Gastroesophageal sphincter (tissue), 4 donors: ENCODE measurements around the gene SLC38A7. TPM values are rescaled to one million over a fixed set of nuclear protein-coding genes. Genes with fewer than 3 reads are reported as not detected.
A peak's percentile ranks its signal among the peaks of the same experiment; 100 is the strongest.
"Not testable (repeated sequence)": the region's sequence is repeated elsewhere in the genome, so short reads cannot be mapped to it uniquely, and the experiment has no call there.

Source experiments
- ATAC-seq: fragments of 150-250 bp; one replicate; pipeline ENCODE4 v1.9.1; 2016; ENCODE audit warnings: mild to moderate bottlenecking, moderate library complexity
- H3K27ac ChIP-seq, 4 donors: fragments of 200-600 bp; sonication (generic) in 3 of 4; 1 replicate in 3 of 4; 2 replicates in 1 of 4; pipeline ENCODE4 v1.5.1; 2016 to 2019
- H3K27me3 ChIP-seq: fragments of 200-600 bp; sonication (generic); one replicate; pipeline ENCODE4 v1.5.1; 2019
- H3K36me3 ChIP-seq, 2 donors: fragments of 200-600 bp; sonication (generic); one replicate each; pipeline ENCODE4 v1.5.1; 2019; ENCODE audit warnings: control low read depth in 1 of 2
- H3K4me1 ChIP-seq, 3 donors: fragments of 200-600 bp; sonication (generic); 1 replicate in 2 of 3; 2 replicates in 1 of 3; pipeline ENCODE4 v1.5.1; 2016 to 2019; ENCODE audit warnings: control low read depth in 2 of 3
- H3K4me3 ChIP-seq, 2 donors: fragments of 200-600 bp; sonication (generic); one replicate each; pipeline ENCODE4 v1.5.1; 2019; ENCODE audit warnings: mild to moderate bottlenecking in 1 of 2, moderate library complexity in 1 of 2
- H3K9me3 ChIP-seq, 3 donors: fragments of 200-600 bp; sonication (generic); one replicate each; pipeline ENCODE4 v1.5.1; 2017 to 2019; ENCODE audit warnings: control low read depth in 2 of 3
- EP300 ChIP-seq: sonication (generic); formaldehyde crosslinking; IDR thresholded peaks from one replicate; pipeline ENCODE4 v1.6.1; 2017; ENCODE audit warnings: antibody characterized with exemption, mild to moderate bottlenecking
- POLR2A ChIP-seq, 2 donors: fragments of 450-650 bp; IDR thresholded peaks; one replicate each; pipeline ENCODE4 v1.6.1; 2017; ENCODE audit warnings: antibody characterized with exemption in 2 of 2, mild to moderate bottlenecking in 2 of 2, moderate library complexity in 1 of 2
- POLR2AphosphoS5 ChIP-seq: sonication (generic); formaldehyde crosslinking; IDR thresholded peaks from one replicate; pipeline ENCODE4 v1.6.1; 2017; ENCODE audit warnings: antibody characterized with exemption
- WGBS, 2 donors: methylation state at CpG; one replicate each; pipeline ENCODE4 v1.1.5; 2018; ENCODE audit warnings: low coverage in 1 of 2; 5-methylcytosine and 5-hydroxymethylcytosine counted together
- total RNA-seq, 4 donors: library from RNA; depleted of rRNA; stranded (reverse); fragments of >200 nt; gene quantifications; one replicate each; pipeline ENCODE4 v1.1.0, GENCODE V29; 2016
- TF ChIP-seq, protein P1 (sequence below), 4 experiments: fragments of 200-600 bp in 2 of 4; fragments of 450-650 bp in 2 of 4; sonication (generic) in 1 of 4; IDR thresholded peaks; one replicate each; pipeline ENCODE4 v1.5.1; 2017 to 2019; ENCODE audit warnings: antibody characterized with exemption in 4 of 4, mild to moderate bottlenecking in 2 of 4, moderate library complexity in 2 of 4

Gene SLC38A7
- total RNA-seq, 4 donors from 2014 or later: 10.7 to 20.7 (median 14.7) TPM

- ATAC-seq: no peak
- H3K4me3 ChIP-seq: no peak overlapping the region
- no peaks in the 10 kb centered on the region for H3K4me1 ChIP-seq
- no peaks in the 10 kb centered on the region for H3K27me3 ChIP-seq
- 100% methylated on average over 1 to 4 of the region's 8 CpGs for WGBS, 2 donors
- TF ChIP-seq EP300: no peak
- TF ChIP-seq POLR2A (IDR thresholded peaks at IDR 0.05): no peak
- TF ChIP-seq, protein P1, sequence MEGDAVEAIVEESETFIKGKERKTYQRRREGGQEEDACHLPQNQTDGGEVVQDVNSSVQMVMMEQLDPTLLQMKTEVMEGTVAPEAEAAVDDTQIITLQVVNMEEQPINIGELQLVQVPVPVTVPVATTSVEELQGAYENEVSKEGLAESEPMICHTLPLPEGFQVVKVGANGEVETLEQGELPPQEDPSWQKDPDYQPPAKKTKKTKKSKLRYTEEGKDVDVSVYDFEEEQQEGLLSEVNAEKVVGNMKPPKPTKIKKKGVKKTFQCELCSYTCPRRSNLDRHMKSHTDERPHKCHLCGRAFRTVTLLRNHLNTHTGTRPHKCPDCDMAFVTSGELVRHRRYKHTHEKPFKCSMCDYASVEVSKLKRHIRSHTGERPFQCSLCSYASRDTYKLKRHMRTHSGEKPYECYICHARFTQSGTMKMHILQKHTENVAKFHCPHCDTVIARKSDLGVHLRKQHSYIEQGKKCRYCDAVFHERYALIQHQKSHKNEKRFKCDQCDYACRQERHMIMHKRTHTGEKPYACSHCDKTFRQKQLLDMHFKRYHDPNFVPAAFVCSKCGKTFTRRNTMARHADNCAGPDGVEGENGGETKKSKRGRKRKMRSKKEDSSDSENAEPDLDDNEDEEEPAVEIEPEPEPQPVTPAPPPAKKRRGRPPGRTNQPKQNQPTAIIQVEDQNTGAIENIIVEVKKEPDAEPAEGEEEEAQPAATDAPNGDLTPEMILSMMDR (IDR thresholded peaks at IDR 0.05): no peak
- no peak for TF ChIP-seq POLR2AphosphoS5
- no peak overlapping the region for H3K27ac ChIP-seq
- H3K9me3 ChIP-seq: no peaks in the 10 kb centered on the region
- H3K36me3 ChIP-seq: no peaks in the 10 kb centered on the region
Observed at GRCh38 chr16:58639836-58640235, 44.7 kb downstream of the SLC38A7 start.

- H3K36me3 ChIP-seq: no peaks in the 10 kb centered on the region
- no peak overlapping the region for H3K4me3 ChIP-seq
- 91 to 100% methylated on average over 2 to 4 of the region's 4 CpGs for WGBS, 2 donors
- H3K9me3 ChIP-seq: no peaks in the 10 kb centered on the region
- H3K27me3 ChIP-seq: no peaks in the 10 kb centered on the region
- H3K27ac ChIP-seq: no peak overlapping the region
- TF ChIP-seq EP300: no peak
- TF ChIP-seq, protein P1 (IDR thresholded peaks at IDR 0.05): no peak
- no peak for TF ChIP-seq POLR2A (IDR thresholded peaks at IDR 0.05)
- TF ChIP-seq POLR2AphosphoS5: no peak
- no peaks in the 10 kb centered on the region for H3K4me1 ChIP-seq
- no peak for ATAC-seq
Observed at GRCh38 chr16:58639230-58639629, 45.3 kb downstream of the SLC38A7 start.

DNA sequence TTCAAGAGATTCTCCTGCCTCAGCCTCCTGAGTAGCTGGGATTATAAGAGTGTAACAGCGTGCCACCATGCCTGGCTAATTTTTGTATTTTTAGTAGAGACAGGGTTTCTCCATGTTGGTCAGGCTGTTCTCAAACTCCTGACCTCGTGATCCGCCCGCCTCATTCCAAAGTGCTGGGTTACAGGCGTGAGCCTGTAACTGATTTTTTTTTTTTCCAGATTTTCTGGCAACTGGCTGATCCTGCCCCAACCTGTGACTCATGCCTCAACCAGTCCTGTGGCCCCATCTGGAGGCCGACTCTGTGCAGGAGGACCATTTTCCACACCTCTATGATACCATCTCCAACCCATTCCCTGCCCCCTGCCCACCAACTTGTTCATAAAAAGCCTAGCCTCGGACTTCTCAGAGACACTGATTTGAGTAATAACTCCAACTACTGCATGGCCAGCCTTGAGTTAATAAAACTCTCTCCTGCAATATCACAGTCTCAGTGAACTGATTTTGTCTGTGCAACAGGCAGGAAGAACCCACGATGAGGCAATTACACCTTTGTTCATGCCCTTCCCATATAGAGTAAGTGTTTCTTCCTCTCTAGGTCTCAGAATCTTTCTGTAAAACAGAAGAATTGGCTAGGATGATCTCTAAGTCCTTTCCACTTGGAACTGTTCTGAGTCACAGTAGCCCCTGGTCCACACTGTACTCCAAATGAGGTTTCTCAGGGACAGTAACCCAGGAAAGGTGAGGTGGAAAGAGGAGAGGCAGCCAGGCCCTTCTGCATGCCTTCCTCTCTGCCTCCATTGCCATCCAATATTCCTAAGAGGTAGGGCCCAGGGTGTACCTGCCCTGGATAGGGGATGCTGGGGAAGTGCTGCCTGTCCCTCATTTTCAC is 46.2 kb downstream of the SLC38A7 start:
- H3K27ac ChIP-seq: no peak overlapping the region
- no peak for TF ChIP-seq POLR2A (IDR thresholded peaks at IDR 0.05)
- TF ChIP-seq POLR2AphosphoS5: no peak
- no peak for TF ChIP-seq EP300
- TF ChIP-seq, protein P1 (IDR thresholded peaks at IDR 0.05): no peak
- no peaks in the 10 kb centered on the region for H3K4me1 ChIP-seq
- no peaks in the 10 kb centered on the region for H3K36me3 ChIP-seq
- H3K4me3 ChIP-seq: no peak overlapping the region
- H3K27me3 ChIP-seq: no peaks in the 10 kb centered on the region
- WGBS, 2 donors: 23 to 74% methylated on average over 5 to 6 of the region's 8 CpGs
- peak; percentile 41 for ATAC-seq
- no peaks in the 10 kb centered on the region for H3K9me3 ChIP-seq

GRCh38 chr16:58637021-58637420 is 47.5 kb downstream of the SLC38A7 start:
- not testable (repeated sequence) for H3K4me3 ChIP-seq, H3K27me3 ChIP-seq, H3K4me1 ChIP-seq, ATAC-seq, H3K27ac ChIP-seq, H3K9me3 ChIP-seq, H3K36me3 ChIP-seq
- WGBS, 2 donors: 95 to 97% methylated on average over 3 to 6 of the region's 6 CpGs

DNA sequence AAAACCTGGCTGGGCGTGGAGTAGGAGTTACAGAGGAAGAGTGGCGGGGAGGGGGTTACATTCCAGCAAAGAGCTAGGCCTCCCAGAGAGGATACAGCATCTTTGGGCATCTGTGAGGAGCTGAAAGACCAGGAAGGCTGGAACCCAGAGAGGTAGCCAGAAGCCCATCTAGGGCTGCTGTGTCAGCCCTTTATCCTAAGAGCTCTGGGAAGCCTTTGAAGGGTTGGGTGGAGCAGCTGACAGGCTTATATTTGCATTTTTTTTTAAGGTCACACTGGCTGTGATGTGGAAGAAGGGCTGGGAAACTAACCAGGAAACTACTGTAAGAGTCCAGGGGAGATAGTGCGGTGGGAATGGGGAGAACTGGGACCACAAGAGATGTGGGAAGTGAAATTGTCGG is 48.1 kb downstream of the SLC38A7 start:
- Histone ChIP-seq H3K27me3 (no peaks in the 10 kb centered on the region), H3K9me3 (no peaks in the 10 kb centered on the region), H3K4me3 (no peak overlapping the region), H3K4me1 (no peaks in the 10 kb centered on the region), H3K36me3 (no peaks in the 10 kb centered on the region), H3K27ac (no peak overlapping the region)
- ATAC-seq: no peak
- TF ChIP-seq EP300: no peak
- TF ChIP-seq POLR2AphosphoS5: no peak
- TF ChIP-seq, protein P1 (IDR thresholded peaks at IDR 0.05): no peak
- no peak for TF ChIP-seq POLR2A (IDR thresholded peaks at IDR 0.05)
- WGBS, 2 donors: 88 to 90% methylated on average over 4 of the region's 4 CpGs
